ENCODE data around the gene GPR180.

GPR180 gene

GRCh38 chr13:94601446-94602431 is at the start of gene GPR180:
TSS of gene GPR180 (plus strand) at chr13:94601857. CDS start at chr13:94601928, 71 bp downstream.
- peak; percentile 99 for DNase-seq (ENCODE audit: low spot score)

DNA sequence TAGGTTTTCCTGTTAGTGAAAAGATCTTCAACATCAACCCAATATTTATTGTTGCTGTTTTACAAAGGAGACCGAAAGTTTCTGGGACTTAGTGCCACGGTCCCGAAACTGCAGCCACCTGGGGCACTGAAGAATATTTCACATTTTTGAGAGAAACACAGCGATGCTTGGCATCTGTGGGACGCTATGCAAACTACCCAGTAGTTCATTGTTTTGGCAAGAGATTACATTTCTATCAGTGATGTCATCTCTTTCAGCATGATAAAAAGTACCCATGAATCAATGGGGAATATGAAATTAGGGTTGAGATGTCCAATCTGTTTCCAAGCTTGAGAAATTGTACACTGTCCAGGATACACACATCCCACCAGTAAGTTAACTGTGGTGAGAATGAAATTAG is 49.6 kb upstream of the GPR180 start:
- no peak for DNase-seq (ENCODE audit: low spot score)

DNA sequence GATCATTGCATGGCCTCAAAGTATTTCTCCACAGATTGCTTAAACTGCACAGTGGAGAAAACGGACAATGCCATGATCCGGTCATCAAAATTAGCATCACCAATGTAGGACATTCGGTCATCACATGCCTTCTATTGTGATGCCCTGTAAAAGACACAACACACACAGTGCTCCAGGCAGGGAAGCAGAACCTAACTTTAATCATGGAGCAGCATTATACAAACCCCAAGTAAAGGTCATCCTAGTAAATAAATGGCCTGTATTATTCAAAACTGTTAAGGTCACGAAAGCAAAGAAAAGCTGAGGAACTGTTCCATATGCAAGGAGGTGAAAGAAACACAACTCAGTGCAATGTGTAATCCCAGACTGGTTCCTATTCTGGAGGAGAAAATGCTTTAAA is 47.9 kb upstream of the GPR180 start:
- DNase-seq (ENCODE audit: low spot score): no peak

DNA sequence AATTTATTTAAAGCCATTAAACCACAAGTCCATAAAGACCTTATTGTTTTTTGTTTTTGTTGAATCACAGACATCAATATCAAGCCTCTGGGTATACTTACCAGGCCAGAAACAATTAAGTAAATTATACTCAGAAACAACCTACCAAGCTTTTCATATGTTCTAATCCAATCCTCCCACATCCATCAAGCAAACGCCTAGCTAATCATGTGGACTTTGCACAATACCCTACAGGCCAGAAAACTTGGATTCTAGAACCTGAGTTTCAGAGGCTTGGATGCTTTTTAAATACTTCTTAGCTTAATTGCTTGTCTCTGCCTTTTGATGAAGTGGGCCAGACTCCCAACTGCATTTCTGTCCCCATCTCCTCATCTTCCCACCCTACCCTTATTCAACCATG is 45.6 kb upstream of the GPR180 start:
- no peak for DNase-seq (ENCODE audit: low spot score)

- DNase-seq (ENCODE audit: low spot score): no peak
These were observed 45.0 kb upstream of the GPR180 start for GRCh38 chr13:94556621-94557020.

- DNase-seq (ENCODE audit: low spot score): no peak
These were observed 43.9 kb upstream of the GPR180 start for GRCh38 chr13:94557684-94558235.

DNA sequence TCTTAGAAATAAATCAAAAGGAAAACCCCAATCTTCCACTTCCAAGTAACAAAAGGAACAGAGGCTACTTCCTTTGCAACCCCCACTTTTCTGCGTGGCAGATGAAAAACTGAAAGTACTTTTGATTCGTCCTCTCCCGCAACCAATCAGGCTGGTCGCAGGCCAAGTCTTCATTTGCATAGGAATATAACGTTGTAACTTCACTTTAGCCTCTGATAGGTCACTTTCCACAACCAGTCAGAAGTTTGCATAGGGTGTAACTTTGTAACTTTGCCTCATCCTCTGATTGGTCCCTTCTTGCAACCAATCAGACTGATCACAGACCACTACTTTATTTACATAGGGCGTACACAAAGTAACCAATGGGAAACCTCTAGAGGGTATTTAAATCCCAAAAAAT is 42.9 kb upstream of the GPR180 start:
- no peak for DNase-seq (ENCODE audit: low spot score)

- no peak for DNase-seq (ENCODE audit: low spot score)
These were observed 42.3 kb upstream of the GPR180 start for GRCh38 chr13:94559222-94559795.

DNA sequence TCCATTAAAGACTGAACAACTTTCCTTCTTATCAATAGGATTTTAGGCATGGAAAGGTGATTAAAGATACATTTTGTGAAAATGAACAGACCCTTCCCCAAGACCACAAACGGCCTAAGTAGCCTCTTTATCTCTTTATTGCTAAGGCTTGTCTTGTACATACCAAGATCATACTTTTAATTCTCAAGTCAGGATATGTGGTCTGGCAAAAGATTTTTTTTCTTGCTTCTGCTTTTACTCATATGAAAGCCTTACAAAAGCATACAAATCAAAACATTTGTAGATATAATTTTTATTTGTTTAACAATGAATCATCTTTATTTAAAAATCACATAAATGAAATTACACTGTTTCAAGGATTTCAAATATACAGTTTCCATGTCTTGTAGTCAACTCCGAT is 41.5 kb upstream of the GPR180 start:
- no peak for DNase-seq (ENCODE audit: low spot score)

DNA sequence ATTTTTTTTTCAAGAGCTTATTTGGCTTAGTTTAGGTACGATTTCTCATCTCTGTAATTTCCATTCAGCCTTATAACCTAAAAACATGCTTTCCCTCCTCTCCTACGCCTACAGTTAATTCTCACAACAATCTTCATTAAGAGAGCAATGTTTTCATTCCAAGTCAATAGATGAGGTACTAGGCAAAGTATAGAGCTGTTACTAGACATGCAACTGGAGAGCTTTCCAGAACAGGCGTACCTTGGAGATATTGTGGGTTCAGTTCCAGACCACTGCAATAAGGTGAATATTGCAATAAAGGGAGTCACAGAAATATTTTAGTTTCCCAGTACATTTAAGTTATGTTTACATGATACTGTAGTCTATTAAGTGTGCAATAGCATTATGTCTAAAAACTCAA is 40.5 kb upstream of the GPR180 start:
- no peak for DNase-seq (ENCODE audit: low spot score)

GRCh38 chr13:94567581-94567980 is 34.1 kb upstream of the GPR180 start:
- DNase-seq (ENCODE audit: low spot score): no peak

- no peak for DNase-seq (ENCODE audit: low spot score)
These were observed 33.2 kb upstream of the GPR180 start for GRCh38 chr13:94568443-94568842.

GRCh38 chr13:94569615-94570014 is 32.0 kb upstream of the GPR180 start:
- no peak for DNase-seq (ENCODE audit: low spot score)

GRCh38 chr13:94579063-94579462 is 22.6 kb upstream of the GPR180 start:
- no peak for DNase-seq (ENCODE audit: low spot score)

- no peak for DNase-seq (ENCODE audit: low spot score)
These were observed 17.7 kb upstream of the GPR180 start for GRCh38 chr13:94583926-94584325.

DNA sequence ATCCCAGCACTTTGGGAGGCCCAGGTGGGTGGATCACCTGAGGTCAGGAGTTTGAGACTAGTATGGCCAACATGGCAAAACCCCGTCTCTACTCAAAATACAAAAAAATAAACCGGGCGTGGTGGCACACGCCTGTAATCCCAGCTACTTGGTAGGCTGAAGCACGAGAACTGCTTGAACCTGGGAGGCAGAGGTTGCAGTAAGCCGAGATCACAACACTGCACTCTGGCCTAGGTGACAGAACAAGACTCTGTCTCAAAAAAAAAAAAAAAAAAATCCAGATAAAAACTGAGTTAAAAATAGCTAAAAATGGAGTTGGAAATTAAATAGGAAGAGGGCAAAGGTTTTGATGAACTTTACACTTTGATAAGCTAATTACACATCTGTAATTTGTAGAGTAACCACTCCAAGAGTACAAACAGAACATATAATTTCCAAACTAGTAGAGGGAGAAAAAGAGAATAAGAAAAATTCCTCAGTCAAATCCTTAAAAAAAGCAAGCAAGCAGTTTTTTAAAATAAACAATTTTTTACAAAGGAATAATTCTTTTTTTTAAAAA is 16.0 kb upstream of the GPR180 start:
- no peak for DNase-seq (ENCODE audit: low spot score)

- DNase-seq (ENCODE audit: low spot score): no peak
These were observed 15.3 kb upstream of the GPR180 start for GRCh38 chr13:94586371-94586770.

GRCh38 chr13:94588541-94588940 is 13.1 kb upstream of the GPR180 start:
- no peak for DNase-seq (ENCODE audit: low spot score)

DNA sequence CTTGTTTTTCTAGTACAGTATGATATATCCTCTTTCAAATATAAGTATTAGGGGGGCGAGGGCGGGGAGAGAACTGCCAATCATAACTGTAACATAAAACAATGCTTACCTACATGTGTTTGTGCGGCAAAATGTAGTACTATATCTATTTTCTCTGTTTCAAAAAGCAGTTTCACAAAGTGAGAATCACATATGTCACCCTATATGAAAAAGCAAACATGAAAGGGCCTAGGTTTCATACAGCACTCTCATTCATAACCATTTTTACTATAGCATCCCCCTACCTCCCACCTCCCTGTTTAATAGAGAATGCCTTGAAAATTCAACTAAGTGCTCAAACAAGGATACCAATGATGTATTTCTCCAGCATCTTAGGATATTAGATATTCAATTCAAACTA is 10.9 kb upstream of the GPR180 start:
- DNase-seq (ENCODE audit: low spot score): no peak

- peak; percentile 19 for DNase-seq (ENCODE audit: low spot score)
These were observed 6.4 kb upstream of the GPR180 start for GRCh38 chr13:94595001-94595949.

GRCh38 chr13:94595950-94596574 is 5.6 kb upstream of the GPR180 start, which contains the start of gene TGDS:
TSS of gene TGDS (minus strand) at chr13:94596152. CDS start at chr13:94596136, 16 bp downstream.
- DNase-seq (ENCODE audit: low spot score): peak; percentile 92

All from Ammon's horn (tissue), 1 donor.